HepG2 (cell line): ENCODE measurements around the gene POGK. TPM values are rescaled to one million over a fixed set of nuclear protein-coding genes. Genes with fewer than 3 reads are reported as not detected.
A peak's percentile ranks its signal among the peaks of the same experiment; 100 is the strongest.

Experiments used
- ARID3A ChIP-seq: IDR thresholded peaks from 2 replicates; pipeline ENCODE4 v1.6.1; 2012; ENCODE audit warnings: low read depth, low read length, improper control_type of control experiment
- GPBP1L1 ChIP-seq: sonication (generic); formaldehyde crosslinking; IDR thresholded peaks from 2 replicates; pipeline ENCODE4 v1.5.0; 2020; ENCODE audit warnings: mild to moderate bottlenecking, missing genetic modification reagents
- KDM4B ChIP-seq: sonication (generic); formaldehyde crosslinking; IDR thresholded peaks from 2 replicates; pipeline ENCODE4 v1.4.0; 2020; ENCODE audit warnings: missing genetic modification reagents
- KDM5A ChIP-seq: fragments of 200-600 bp; sonication (generic); IDR thresholded peaks from 2 replicates; pipeline ENCODE4 v1.7.0; 2018; ENCODE audit warnings: antibody characterized with exemption, mild to moderate bottlenecking, low read length, borderline replicate concordance
- RBAK ChIP-seq: sonication (generic); formaldehyde crosslinking; IDR thresholded peaks from 2 replicates; pipeline ENCODE4 v1.5.1; 2020; ENCODE audit warnings: mild to moderate bottlenecking, missing genetic modification reagents
- RFXAP ChIP-seq: sonication (generic); formaldehyde crosslinking; IDR thresholded peaks from 2 replicates; pipeline ENCODE4 v1.4.0; 2020; ENCODE audit warnings: missing genetic modification reagents, borderline replicate concordance
- SKIL ChIP-seq: sonication (generic); formaldehyde crosslinking; IDR thresholded peaks from 2 replicates; pipeline ENCODE4 v1.8.0; 2022; ENCODE audit warnings: missing genetic modification reagents, mild to moderate bottlenecking, moderate library complexity, borderline replicate concordance
- ZKSCAN5 ChIP-seq: sonication (generic); formaldehyde crosslinking; IDR thresholded peaks from 2 replicates; pipeline ENCODE4 v1.5.1; 2020; ENCODE audit warnings: mild to moderate bottlenecking, missing genetic modification reagents
- ZNF280D ChIP-seq: sonication (generic); formaldehyde crosslinking; IDR thresholded peaks from 2 replicates; pipeline ENCODE4 v1.5.1; 2020; ENCODE audit warnings: mild to moderate bottlenecking, missing genetic modification reagents
- ZNF430 ChIP-seq: sonication (generic); formaldehyde crosslinking; IDR thresholded peaks from 2 replicates; pipeline ENCODE4 v1.9.0; 2021; ENCODE audit warnings: mild to moderate bottlenecking, missing genetic modification reagents
- ZNF510 ChIP-seq: sonication (generic); formaldehyde crosslinking; IDR thresholded peaks from 2 replicates; pipeline ENCODE4 v1.4.0; 2020; ENCODE audit warnings: low read depth, mild to moderate bottlenecking, missing genetic modification reagents
- ZNF563 ChIP-seq: sonication (generic); formaldehyde crosslinking; IDR thresholded peaks from 2 replicates; pipeline ENCODE4 v1.8.0; 2022; ENCODE audit warnings: mild to moderate bottlenecking, moderate library complexity, missing genetic modification reagents
- ZNF691 ChIP-seq: sonication (generic); formaldehyde crosslinking; IDR thresholded peaks from 2 replicates; pipeline ENCODE4 v1.4.0; 2020; ENCODE audit warnings: missing genetic modification reagents, low read depth, mild to moderate bottlenecking, borderline replicate concordance
- ZNF777 ChIP-seq: sonication (generic); formaldehyde crosslinking; IDR thresholded peaks from 2 replicates; pipeline ENCODE4 v1.4.0; 2020; ENCODE audit warnings: missing genetic modification reagents
- polyA plus RNA-seq, 8 experiments: library from polyadenylated mRNA; depleted of rRNA in 3 of 8; stranded (reverse) in 7 of 8; unstranded in 1 of 8; fragments of >200 nt; fragmentation: Illumina TruSeq in 4 of 8; extraction: Trizol in 4 of 8; gene quantifications; 2 replicates each; pipeline versions ENCODE4 v1.2.1 to v1.2.3, GENCODE V29; 2011 to 2016; ENCODE audit warnings: low read depth in 4 of 8, missing spikeins in 1 of 8, mixed read lengths in 1 of 8; ENCODE audit not compliant: insufficient read depth in 1 of 8
- total RNA-seq, 5 experiments: library from RNA; depleted of rRNA; stranded (reverse); fragments of >200 nt; fragmentation: Illumina TruSeq; extraction: Trizol; gene quantifications; 2 replicates each; pipeline ENCODE4 v1.2.3, GENCODE V29; 2016; ENCODE audit warnings: low read depth in 1 of 5

Gene POGK
- total and polyA plus RNA-seq, 2 of the 13 experiments (the other 11 are each of a cell fraction or from before 2014, with no cell fraction given): 4.8 to 16.2 TPM

- peak; percentile 66; the same call in 1 of the 2 replicates for TF ChIP-seq ZNF691 (CRISPR knock-in tag)
- peak; percentile 90; the same call in 1 of the 2 replicates for TF ChIP-seq ZNF563
- TF ChIP-seq ZKSCAN5 (CRISPR knock-in tag): no peak
- no peak for TF ChIP-seq KDM5A
- TF ChIP-seq RBAK (CRISPR knock-in tag): no peak
- no peak; the same call in 1 of the 2 replicates for TF ChIP-seq ZNF777 (CRISPR knock-in tag)
- TF ChIP-seq RFXAP (CRISPR knock-in tag): peak; percentile 88
- TF ChIP-seq ARID3A: no peak
- 0 out of 2 replicates have a peak, but pooled peaks have one; percentile 20 for TF ChIP-seq KDM4B (CRISPR knock-in tag)
- peak; percentile 30; the same call in 1 of the 2 replicates for TF ChIP-seq ZNF430 (CRISPR knock-in tag)
- no peak for TF ChIP-seq GPBP1L1 (CRISPR knock-in tag)
- TF ChIP-seq ZNF510 (CRISPR knock-in tag): no peak
- TF ChIP-seq ZNF280D (CRISPR knock-in tag): peak; percentile 84
- TF ChIP-seq SKIL (CRISPR knock-in tag): peak; percentile 30; the same call in 1 of the 2 replicates
Observed at GRCh38 chr1:166838766-166839599, at the start of gene POGK (continued).
